H1 (cell line): ENCODE data around the gene NPTN. TPM values are rescaled to one million over a fixed set of nuclear protein-coding genes. Genes with fewer than 3 reads are reported as not detected.

ENCODE experiments used
- CTCF ChIA-PET: fragments of 300-600 bp; sonication (Branson Sonifier 250); formaldehyde crosslinking; loops from one replicate; lab custom pipeline; 2021; ENCODE audit not compliant: partially characterized antibody; lab: Charles Lee
- POLR2A ChIA-PET: fragments of 300-600 bp; sonication (Branson Sonifier 250); formaldehyde crosslinking; loops from one replicate; lab custom pipeline; 2021; ENCODE audit warnings: inconsistent platforms; ENCODE audit not compliant: partially characterized antibody; lab: Charles Lee
- DNase-seq, 2 experiments: peaks; one replicate each; pipeline versions ENCODE4 v3.0.0 to v3.0.0-alpha.2; 2010 to 2022; ENCODE audit warnings: low spot score in 2 of 2, low read depth in 1 of 2, mixed read lengths in 1 of 2
- FAIRE-seq: peaks from 2 replicates; lab custom pipeline; 2011; peaks lifted over from hg19 to GRCh38; lab: Jason Lieb, UNC
- H2AFZ ChIP-seq: 2 replicates; pipeline ENCODE4 v1.8.1; 2012; ENCODE audit warnings: low read length, inconsistent platforms
- H2AK5ac ChIP-seq: 2 replicates; pipeline ENCODE4 v1.6.1; 2013; ENCODE audit warnings: low read depth, low read length
- H2BK120ac ChIP-seq: replicated peaks from 2 replicates; pipeline ENCODE3; 2013; ENCODE audit warnings: low read depth, low read length, inconsistent platforms
- H2BK12ac ChIP-seq: 2 replicates; pipeline ENCODE4 v1.6.1; 2013; ENCODE audit warnings: low read depth, low read length
- H2BK15ac ChIP-seq: 2 replicates; pipeline ENCODE4 v1.6.1; 2013; ENCODE audit warnings: low read length
- H2BK20ac ChIP-seq: 2 replicates; pipeline ENCODE4 v1.6.1; 2013; ENCODE audit warnings: low read length
- H2BK5ac ChIP-seq: 2 replicates; pipeline ENCODE4 v1.6.1; 2013; ENCODE audit warnings: low read depth, low read length
- H3K14ac ChIP-seq: 2 replicates; pipeline ENCODE4 v1.6.1; 2013; ENCODE audit warnings: inconsistent platforms; ENCODE audit not compliant: insufficient read length
- H3K18ac ChIP-seq: 2 replicates; pipeline ENCODE4 v1.6.1; 2013; ENCODE audit warnings: low read length; ENCODE audit errors: extremely low read depth
- H3K23ac ChIP-seq: 2 replicates; pipeline ENCODE4 v1.6.1; 2013; ENCODE audit warnings: inconsistent platforms; ENCODE audit not compliant: insufficient read length
- H3K23me2 ChIP-seq: 2 replicates; pipeline ENCODE4 v1.6.1; 2013; ENCODE audit warnings: low read depth, low read length
- H3K27ac ChIP-seq: 2 replicates; pipeline ENCODE4 v1.6.1; 2011; ENCODE audit warnings: low read depth, low read length, inconsistent platforms
- H3K27me3 ChIP-seq, 4 experiments: replicated peaks in 1 of 4; 1 replicate in 1 of 4; 2 replicates in 3 of 4; pipeline versions ENCODE4 v1.6.1 to v1.8.1; 2011 to 2013; ENCODE audit warnings: low read length in 3 of 4, mild to moderate bottlenecking in 3 of 4, inconsistent platforms in 2 of 4, mixed read lengths in 2 of 4, moderate library complexity in 1 of 4; ENCODE audit not compliant: control insufficient read depth in 3 of 4, insufficient read depth in 3 of 4; ENCODE audit errors: extremely low read depth in 1 of 4
- H3K36me3 ChIP-seq, 4 experiments: 2 replicates each; pipeline versions ENCODE4 v1.6.1 to v1.8.1; 2011 to 2013; ENCODE audit warnings: mild to moderate bottlenecking in 4 of 4, low read length in 3 of 4, moderate library complexity in 2 of 4, control low read depth in 1 of 4, inconsistent platforms in 1 of 4; ENCODE audit not compliant: insufficient read depth in 4 of 4, control insufficient read depth in 2 of 4
- H3K4ac ChIP-seq: replicated peaks from 2 replicates; pipeline ENCODE3; 2013; ENCODE audit warnings: low read length, low read depth, mixed read lengths, inconsistent platforms; ENCODE audit not compliant: insufficient read length
- H3K4me1 ChIP-seq, 4 experiments: replicated peaks in 1 of 4; 1 replicate in 1 of 4; 2 replicates in 3 of 4; pipeline versions ENCODE4 v1.6.1 to v1.8.1; 2011 to 2013; ENCODE audit warnings: low read length in 3 of 4, inconsistent platforms in 2 of 4, mixed read lengths in 1 of 4; ENCODE audit not compliant: insufficient read depth in 4 of 4, control insufficient read depth in 3 of 4
- H3K4me2 ChIP-seq, 2 experiments: 2 replicates each; pipeline versions ENCODE4 v1.6.1 to v1.8.1; 2011 to 2013; ENCODE audit warnings: low read depth in 2 of 2, low read length in 2 of 2, control low read depth in 1 of 2, inconsistent platforms in 1 of 2, mild to moderate bottlenecking in 1 of 2; ENCODE audit not compliant: insufficient read depth in 1 of 2
- H3K4me3 ChIP-seq, 4 experiments: fragments of 200-600, 300-600 bp in 1 of 4; sonication (generic), shearing (Covaris generic), sonication (Bioruptor Twin) in 1 of 4; 2 replicates each; pipeline versions ENCODE4 v1.5.1 to v1.8.1; 2011 to 2016; ENCODE audit warnings: low read length in 4 of 4, low read depth in 3 of 4, control low read depth in 2 of 4, inconsistent platforms in 2 of 4, mild to moderate bottlenecking in 2 of 4, mixed read lengths in 1 of 4, moderate library complexity in 1 of 4; ENCODE audit not compliant: insufficient read depth in 2 of 4; ENCODE audit errors: extremely low read depth in 1 of 4
- H3K56ac ChIP-seq: replicated peaks from 2 replicates; pipeline ENCODE3; 2013; ENCODE audit warnings: low read depth, mild to moderate bottlenecking, mixed read lengths, low read length, inconsistent platforms; ENCODE audit not compliant: insufficient read length
- H3K79me1 ChIP-seq: 2 replicates; pipeline ENCODE4 v1.6.1; 2013; ENCODE audit warnings: low read depth, low read length, control low read depth
- H3K79me2 ChIP-seq, 2 experiments: 2 replicates each; pipeline versions ENCODE4 v1.6.1 to v1.8.1; 2012 to 2013; ENCODE audit warnings: low read length in 2 of 2, mild to moderate bottlenecking in 2 of 2, inconsistent platforms in 1 of 2; ENCODE audit not compliant: insufficient read depth in 2 of 2, control insufficient read depth in 1 of 2
- H3K9ac ChIP-seq, 4 experiments: replicated peaks in 1 of 4; 1 replicate in 1 of 4; 2 replicates in 3 of 4; pipeline versions ENCODE4 v1.6.1 to v1.8.1; 2011 to 2013; ENCODE audit warnings: low read depth in 3 of 4, low read length in 3 of 4, control low read depth in 2 of 4, mild to moderate bottlenecking in 2 of 4, moderate library complexity in 2 of 4, inconsistent platforms in 1 of 4; ENCODE audit errors: extremely low read depth in 1 of 4
- H3K9me3 ChIP-seq, 2 experiments: 2 replicates each; pipeline versions ENCODE4 v1.6.1 to v1.8.1; 2012 to 2013; ENCODE audit warnings: mild to moderate bottlenecking in 2 of 2, moderate library complexity in 2 of 2, control low read depth in 1 of 2, inconsistent platforms in 1 of 2, low read depth in 1 of 2, low read length in 1 of 2, mixed read lengths in 1 of 2; ENCODE audit not compliant: insufficient read depth in 2 of 2
- H4K20me1 ChIP-seq, 2 experiments: replicated peaks in 1 of 2; 2 replicates each; pipeline versions ENCODE3 to v1.8.1; 2011 to 2013; ENCODE audit warnings: inconsistent platforms in 2 of 2, low read length in 2 of 2, mild to moderate bottlenecking in 1 of 2; ENCODE audit not compliant: insufficient read depth in 2 of 2, control insufficient read depth in 1 of 2
- H4K5ac ChIP-seq: 2 replicates; pipeline ENCODE4 v1.6.1; 2013; ENCODE audit warnings: low read length, low read depth, mixed read lengths, inconsistent platforms; ENCODE audit not compliant: insufficient read length
- H4K8ac ChIP-seq: 2 replicates; pipeline ENCODE4 v1.8.0; 2013; ENCODE audit warnings: mild to moderate bottlenecking, moderate library complexity, low read length, inconsistent platforms; ENCODE audit not compliant: insufficient read depth; ENCODE audit errors: extremely low read depth
- H4K91ac ChIP-seq: replicated peaks from 2 replicates; pipeline ENCODE3; 2013; ENCODE audit warnings: low read length, mixed read lengths, inconsistent platforms; ENCODE audit not compliant: insufficient read length
- FOSL1 ChIP-seq: IDR thresholded peaks from 2 replicates; pipeline ENCODE4 v1.6.1; 2011; ENCODE audit warnings: mild to moderate bottlenecking, low read depth, low read length, moderate library complexity; ENCODE audit not compliant: insufficient read depth
- WGBS, 2 experiments: shearing (Covaris generic) in 1 of 2; methylation state at CpG; one replicate each; pipeline versions ENCODE4 v1.1.6 to v1.1.7; 2013 to 2015; ENCODE audit warnings: low lambda C conversion rate in 2 of 2, mixed read lengths in 2 of 2, inconsistent platforms in 1 of 2, low coverage in 1 of 2, missing lambda C conversion rate in 1 of 2; ENCODE audit not compliant: insufficient replicate concordance in 2 of 2, insufficient coverage in 1 of 2, insufficient read length in 1 of 2; ENCODE audit errors: extremely low coverage in 1 of 2, missing lambda C conversion rate in 1 of 2; 5-methylcytosine and 5-hydroxymethylcytosine counted together
- polyA plus RNA-seq, 7 experiments: library from polyadenylated mRNA; depleted of rRNA in 3 of 7; stranded (reverse) in 5 of 7; unstranded in 2 of 7; fragments of >200 nt in 5 of 7; fragments of 200-250 nt in 2 of 7; gene quantifications; 1 replicate in 5 of 7; 2 replicates in 1 of 7; 4 replicates in 1 of 7; pipeline versions ENCODE4 v1.2.1 to v1.2.3, GENCODE V29; 2011 to 2013; ENCODE audit warnings: missing spikeins in 2 of 7, mixed read lengths in 2 of 7
- total RNA-seq: library from RNA; stranded (reverse); fragmentation: NEBNext Ultra II Directional; extraction: Animal tissue kit (Norgen Biotek cat#: 25700); gene quantifications from 2 replicates; pipeline ENCODE4 v1.2.1, GENCODE V29; 2021
- TF ChIP-seq, protein P1 (sequence below): IDR thresholded peaks from 2 replicates; pipeline ENCODE4 v1.6.1; 2011; ENCODE audit warnings: low read length, improper control_type of control experiment

The NPTN gene
- total and polyA plus RNA-seq, 2 of the 8 experiments (the other 6 are each of a cell fraction or from before 2014, with no cell fraction given): 67.0 to 113 TPM

DNA sequence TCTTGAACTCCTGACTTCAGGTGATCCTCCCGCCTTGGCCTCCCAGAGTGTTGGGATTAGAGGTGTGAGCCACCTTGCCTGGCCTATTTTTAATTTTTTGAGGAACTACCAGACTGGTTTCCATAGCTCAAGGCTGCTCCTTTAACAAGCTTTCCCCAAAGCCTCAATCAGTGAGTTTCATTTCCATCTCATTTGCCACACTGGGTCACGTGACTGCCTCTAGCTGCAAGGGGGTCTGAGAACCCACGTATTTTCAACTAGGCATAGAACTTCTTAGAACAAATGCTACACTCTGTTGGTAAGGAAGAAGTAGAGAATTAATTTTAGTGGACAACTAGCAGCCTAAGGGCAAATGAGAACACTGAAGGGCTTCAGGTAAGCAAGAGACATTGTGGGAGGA lies 47.9 kb upstream of the NPTN start:
- Histone ChIP-seq H3K79me2 (peaks cover 6 to 11% of the 10 kb centered on the region in 2 experiments), H2BK12ac (no peak overlapping the region), H3K4ac (no peak overlapping the region), H3K4me2 (no peak overlapping the region), H2AK5ac (no peak overlapping the region), H3K27ac (no peak overlapping the region), H3K9ac (no peak overlapping the region), H3K23me2 (peaks cover 7% of the 10 kb centered on the region), H3K4me3 (no peak overlapping the region), H2BK5ac (no peak overlapping the region), H2AFZ (peak overlapping the region; percentile 86), H3K4me1 (peaks cover under 1 to 12% (median 4%) of the 10 kb centered on the region in 4 experiments; a peak in 3 of 7 replicates), H3K27me3 (no peaks in the 10 kb centered on the region), H2BK120ac (no peak overlapping the region), H2BK20ac (no peak overlapping the region), H4K91ac (no peak overlapping the region), H3K56ac (no peak overlapping the region), H4K8ac (no peak overlapping the region), H3K18ac (no peak overlapping the region), H3K36me3 (no peaks in the 10 kb centered on the region), H4K5ac (no peak overlapping the region), H3K79me1 (peaks cover 6% of the 10 kb centered on the region), H4K20me1 (peaks cover 5 to 6% of the 10 kb centered on the region in 2 experiments), H2BK15ac (0 out of 2 replicates have a peak overlapping the region, but pooled peaks have one; percentile 48), H3K23ac (no peak overlapping the region), H3K14ac (no peak overlapping the region), H3K9me3 (no peaks in the 10 kb centered on the region)
- FAIRE-seq (no peak), DNase-seq (no peak)
- CTCF ChIA-PET: interaction anchor here (2.8 to 15.1 kb wide), 2 partner anchors 19 to 44 kb away, joined by 10 to 496 read pairs; no protein-coding TSS in a partner anchor
- POLR2A ChIA-PET: interaction anchor here (9.2 kb wide), 1 partner anchor 16 kb away, joined by 93 read pairs; no protein-coding TSS in a partner anchor
- WGBS, 2 experiments: 71% methylated on average over 3 of the region's 3 CpGs; no CpG with 5 or more reads in 1 of the 2 experiments
- no peak for TF ChIP-seq FOSL1
- TF ChIP-seq, protein P1, sequence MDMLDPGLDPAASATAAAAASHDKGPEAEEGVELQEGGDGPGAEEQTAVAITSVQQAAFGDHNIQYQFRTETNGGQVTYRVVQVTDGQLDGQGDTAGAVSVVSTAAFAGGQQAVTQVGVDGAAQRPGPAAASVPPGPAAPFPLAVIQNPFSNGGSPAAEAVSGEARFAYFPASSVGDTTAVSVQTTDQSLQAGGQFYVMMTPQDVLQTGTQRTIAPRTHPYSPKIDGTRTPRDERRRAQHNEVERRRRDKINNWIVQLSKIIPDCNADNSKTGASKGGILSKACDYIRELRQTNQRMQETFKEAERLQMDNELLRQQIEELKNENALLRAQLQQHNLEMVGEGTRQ: peak; percentile 16; the same call in 1 of the 2 replicates
